Stimulated activated CD4-positive, alpha-beta T cell treated with anti-CD3 and anti-CD28 coated beads, Interleukin-4, amount 100 ng/mL, for 4 hours (primary cell): Measurements from ENCODE around the gene SMC4.

ENCODE experiments used
- DNase-seq, 2 experiments: peaks; one replicate each; pipeline ENCODE4 v3.0.0-alpha.2; 2020

The SMC4 gene

DNA sequence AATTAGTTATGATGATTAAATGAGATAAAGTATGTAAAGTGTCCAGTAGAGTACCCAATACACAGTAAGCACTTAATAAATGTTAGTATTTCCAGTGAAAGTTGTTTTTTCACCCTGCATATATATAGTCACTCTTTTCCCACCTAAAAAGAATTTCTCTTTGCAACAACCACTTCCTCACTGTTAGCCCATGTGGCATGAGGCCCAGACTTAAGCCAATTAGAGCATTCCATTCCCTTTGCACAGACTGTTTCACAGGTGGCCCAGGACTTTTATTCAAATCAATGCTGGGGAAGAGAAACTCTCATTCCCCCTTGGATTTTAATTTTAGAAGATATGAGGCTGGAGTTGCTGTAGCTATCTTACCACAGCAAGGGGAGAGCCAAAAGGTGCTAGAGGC, 4.2 kb upstream of the SMC4 start:
- DNase-seq = no peak

DNA sequence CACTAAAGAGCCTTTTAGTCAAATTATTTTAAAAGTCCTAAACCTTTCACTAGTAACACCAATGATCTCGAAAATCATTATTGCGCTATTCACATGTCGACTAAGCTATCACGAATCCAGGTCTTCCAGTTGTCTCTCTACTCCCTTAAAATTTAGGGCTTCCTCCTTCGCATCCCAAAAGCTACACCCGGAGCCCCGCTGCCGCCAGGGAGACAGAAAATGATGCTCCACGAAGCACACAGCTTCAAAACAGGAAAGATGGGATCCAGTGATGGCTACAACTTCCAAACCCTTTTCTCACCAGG, 678 bp upstream of the SMC4 start:
- no peak for DNase-seq

DNA sequence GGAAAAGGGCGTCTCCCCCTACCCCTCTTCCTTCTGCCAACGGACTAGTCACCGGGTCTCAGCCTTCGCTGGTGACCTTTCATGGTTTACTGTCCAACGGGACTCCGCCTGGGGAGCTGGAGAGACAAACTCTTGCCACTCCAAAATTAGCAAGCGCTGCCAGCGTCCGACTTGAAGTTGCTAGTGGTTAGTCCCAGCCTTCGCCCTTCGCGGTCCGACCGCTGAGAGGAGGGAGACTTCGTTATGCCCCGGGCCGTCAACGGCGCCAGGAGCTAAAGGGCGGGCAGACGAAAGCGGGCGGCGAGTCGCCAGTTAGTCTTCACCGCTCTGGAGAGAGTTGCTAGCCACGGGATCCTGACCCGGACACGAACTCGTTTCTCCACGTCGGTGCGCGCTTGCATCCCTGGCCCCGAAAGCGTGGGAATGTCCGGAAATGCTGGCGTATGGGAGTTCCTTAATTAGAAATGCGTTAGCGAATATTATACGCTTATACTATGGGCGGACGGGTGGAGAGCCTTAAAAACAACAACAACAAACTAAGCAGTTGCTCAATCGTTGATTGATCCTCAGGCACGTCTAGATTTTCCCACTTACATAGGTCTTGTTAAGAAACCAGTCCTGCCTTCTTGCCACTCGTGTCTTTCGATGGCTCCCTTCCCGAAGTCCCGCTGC, 716 bp downstream of the SMC4 start:
- DNase-seq = peak; percentile 6 to 21

DNA sequence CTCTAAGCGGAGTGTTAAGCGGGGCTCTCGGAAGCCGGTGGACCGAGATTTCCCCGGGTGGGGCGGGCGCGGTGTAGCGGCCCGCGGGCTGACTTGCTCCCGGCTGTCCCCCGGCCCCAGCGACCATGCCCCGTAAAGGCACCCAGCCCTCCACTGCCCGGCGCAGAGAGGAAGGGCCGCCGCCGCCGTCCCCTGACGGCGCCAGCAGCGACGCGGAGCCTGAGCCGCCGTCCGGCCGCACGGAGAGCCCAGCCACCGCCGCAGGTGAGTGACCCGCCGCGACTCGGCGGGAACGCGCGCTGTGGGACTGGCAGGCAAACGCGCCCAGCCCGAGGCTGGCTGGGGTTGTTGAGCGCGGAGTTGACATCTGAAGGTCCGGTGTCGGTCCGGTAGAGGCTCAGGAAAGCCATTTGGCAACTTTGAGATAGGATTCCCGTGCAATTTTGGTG, 1.3 kb downstream of the SMC4 start:
- DNase-seq = peak in 1 of 2 experiments; percentile 17

DNA sequence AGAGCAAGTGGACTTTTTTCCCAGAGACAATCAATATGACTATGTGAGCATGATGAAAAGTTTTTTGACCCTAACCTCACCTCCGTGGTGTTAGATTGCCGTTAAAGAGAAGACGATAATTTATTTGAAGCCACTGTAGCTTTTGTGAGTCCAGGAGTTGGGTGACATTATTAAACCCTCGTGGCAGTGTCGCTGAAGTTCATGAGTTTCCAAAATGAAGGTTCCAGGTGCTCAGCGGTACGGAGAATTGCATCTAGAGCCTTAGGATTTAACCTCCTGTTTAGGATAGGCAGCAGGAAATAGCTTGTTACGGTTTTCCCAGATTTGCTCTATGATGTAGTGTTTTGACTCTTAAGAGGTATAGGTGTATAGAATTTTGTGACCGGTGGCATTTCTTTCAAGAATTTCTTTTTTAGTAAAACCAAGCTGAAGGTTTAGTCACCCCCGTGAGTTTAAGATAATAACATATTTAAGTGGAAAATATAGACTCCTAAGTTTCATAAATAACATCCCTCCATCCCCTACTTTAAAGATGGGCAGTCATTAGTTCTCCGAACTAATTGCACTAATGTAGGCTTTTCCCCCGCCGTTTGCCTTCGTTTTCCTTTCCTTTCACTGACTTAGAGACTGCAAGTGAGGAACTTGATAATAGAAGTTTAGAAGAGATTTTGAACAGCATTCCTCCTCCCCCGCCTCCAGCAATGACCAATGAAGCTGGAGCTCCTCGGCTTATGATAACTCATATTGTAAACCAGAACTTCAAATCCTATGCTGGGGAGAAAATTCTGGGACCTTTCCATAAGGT, 2.0 kb downstream of the SMC4 start:
- no peak for DNase-seq

DNA sequence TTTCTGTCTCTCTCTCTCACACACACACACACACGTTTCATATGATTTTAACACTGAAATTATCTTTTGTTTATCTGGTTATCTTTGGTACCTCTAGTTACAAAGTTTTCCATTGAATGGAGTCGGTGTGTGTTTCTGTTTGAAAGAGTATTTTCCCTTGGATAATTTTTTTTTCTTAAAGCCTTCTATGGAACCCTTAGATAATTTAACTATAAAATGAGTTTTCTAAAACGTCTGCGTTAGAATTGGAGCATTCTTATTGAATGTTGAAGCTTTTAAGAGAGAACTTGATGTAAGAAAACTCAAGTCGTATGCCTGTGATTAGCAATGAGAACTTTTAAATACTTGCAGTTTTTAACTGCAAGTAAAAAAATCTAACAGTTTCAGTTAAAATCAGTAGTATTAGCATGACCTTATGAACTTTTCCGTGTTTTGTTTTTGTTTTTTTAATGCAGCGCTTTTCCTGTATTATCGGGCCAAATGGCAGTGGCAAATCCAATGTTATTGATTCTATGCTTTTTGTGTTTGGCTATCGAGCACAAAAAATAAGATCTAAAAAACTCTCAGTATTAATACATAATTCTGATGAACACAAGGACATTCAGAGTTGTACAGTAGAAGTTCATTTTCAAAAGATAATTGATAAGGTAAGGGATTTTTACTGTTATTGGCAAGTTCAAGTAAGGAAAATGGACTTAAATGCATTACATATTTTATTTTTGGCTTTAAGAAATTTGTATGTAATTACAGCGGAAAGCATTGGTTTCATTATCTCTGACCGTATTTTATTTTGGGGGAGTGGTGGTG, 3.0 kb downstream of the SMC4 start:
- DNase-seq = no peak

DNA sequence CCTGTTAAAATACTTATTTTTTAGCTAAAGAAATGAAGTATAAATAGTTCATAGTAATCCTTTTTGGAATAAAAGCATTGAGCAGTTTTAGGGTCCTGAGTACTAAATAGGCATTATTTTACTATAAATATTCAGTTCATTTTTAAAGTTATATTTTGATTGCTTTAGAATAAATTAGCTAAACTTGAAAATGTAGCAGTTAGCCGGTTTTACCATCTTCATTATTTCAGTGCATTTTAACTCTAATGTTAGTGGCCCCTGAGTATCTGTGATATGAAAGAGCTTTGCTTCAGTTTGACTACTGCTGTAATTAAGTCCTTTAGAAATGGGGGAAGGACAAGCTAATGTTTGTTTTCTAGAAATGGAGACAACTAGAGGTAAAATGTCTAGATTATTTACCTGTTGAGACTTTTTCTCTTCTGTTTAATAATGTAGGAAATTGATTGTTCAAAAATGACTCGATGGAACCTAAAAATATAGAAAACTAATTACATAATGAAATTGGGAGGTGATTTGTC, 3.6 kb downstream of the SMC4 start:
- no peak for DNase-seq

DNA sequence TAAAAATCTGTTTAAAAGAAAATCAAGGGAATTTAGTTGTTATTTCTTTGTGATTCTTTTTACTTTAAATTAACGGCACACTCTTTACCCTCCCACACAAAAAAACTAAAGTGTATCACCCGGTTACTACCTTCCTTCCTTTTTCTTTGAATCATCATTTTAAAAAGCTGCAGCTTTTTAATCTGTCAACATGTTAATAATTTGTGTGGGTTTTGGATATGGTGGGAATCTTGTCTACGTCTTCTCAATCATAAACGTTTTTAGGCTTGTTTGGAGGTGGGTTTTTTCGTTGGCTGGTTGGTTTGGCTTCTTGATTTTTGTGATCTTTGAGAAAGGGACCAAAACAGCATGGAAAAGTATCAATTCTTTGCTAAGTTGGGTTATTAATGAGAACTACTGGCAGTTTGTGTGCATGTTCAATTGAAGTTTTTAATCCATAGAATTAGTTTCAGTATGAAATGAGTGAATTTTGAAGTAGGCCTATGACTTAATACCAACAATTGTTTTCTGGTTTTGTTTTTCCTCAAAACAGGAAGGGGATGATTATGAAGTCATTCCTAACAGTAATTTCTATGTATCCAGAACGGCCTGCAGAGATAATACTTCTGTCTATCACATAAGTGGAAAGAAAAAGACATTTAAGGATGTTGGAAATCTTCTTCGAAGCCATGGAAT, 4.5 kb downstream of the SMC4 start:
- no peak for DNase-seq

DNA sequence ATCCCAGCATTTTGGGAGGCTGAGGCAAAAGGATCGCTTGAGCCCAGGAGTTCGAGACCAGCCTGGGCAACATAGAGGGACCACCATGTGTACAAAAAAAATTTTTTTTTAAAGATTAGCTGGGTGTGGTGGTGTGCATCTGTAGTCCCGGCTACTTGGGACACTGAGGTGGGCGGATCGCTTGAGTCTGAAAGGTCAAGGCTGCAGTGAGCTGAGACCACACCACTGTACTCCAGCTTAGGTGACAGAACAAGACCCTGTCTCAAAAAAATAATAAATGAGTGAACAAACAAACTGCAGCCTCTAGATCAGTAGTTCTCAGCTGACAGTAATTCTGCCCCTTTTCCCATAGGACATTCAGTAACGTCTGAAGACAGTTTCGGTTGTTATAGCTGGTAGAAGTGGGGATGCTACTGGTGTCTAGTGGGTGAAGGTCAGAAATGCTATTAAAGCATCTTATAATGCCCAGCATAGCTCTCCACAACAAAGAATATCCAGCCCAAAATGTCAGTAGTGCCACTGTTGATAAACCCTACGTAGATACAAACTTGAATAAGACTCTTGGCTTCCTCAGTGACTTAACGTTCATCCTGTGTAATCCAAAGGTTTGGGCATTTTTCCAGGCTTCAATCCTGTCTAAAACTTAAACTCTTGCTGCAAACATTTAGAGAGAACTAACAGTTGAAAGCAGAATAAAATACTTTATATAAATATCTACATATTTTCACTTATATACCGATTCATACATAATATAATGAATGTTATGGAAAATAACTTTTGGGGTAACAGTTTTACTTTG, 10.6 kb downstream of the SMC4 start:
- DNase-seq = no peak

DNA sequence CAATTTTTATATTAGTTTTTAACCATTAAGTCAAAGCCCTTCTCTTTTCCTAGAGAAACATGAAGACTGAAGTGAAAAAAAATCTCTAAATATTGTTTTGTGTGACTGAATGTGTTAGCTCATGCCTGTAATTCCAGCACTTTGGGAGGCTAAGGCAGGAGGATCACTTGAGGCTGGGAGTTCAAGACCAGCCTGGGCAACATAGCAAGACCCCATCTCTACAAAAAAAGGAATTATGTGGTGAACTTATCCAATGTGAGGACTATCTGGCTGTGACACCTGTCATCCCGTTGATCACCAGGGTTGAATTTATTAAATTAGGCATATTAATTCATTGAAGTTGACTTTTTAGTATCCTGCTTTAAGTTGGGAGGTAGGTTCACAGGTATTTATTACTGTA, 13.0 kb downstream of the SMC4 start:
- DNase-seq = no peak

DNA sequence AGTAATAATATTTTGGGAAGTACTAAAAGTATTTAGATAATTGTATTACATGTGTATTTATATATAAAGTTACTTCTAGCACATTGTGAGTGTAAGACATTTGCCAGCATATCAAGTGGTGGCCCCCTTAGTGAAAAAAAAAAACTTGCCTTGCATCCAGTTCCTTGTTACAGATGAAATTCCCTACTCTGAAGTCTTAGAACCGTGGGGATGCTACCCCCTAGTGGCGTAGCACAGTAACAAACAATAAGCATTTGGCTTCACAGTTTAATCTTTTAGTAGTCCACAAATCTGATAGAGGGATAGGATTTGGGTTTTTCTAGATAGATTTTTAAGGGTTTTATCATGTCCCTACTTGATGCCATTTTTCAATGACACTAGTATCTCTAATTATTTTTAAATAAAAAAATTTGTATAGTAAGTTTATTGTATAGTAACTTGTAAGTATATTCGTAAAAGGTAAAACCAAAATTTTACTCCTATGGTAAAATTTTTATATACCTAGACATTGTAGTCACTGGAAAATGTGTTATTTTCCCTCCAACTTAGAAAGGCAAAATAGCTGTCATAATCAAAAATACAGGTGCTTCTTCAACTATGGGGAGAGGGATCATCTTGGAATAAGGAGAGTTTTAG, 14.3 kb downstream of the SMC4 start:
- peak; percentile 51 to 59 for DNase-seq

DNA sequence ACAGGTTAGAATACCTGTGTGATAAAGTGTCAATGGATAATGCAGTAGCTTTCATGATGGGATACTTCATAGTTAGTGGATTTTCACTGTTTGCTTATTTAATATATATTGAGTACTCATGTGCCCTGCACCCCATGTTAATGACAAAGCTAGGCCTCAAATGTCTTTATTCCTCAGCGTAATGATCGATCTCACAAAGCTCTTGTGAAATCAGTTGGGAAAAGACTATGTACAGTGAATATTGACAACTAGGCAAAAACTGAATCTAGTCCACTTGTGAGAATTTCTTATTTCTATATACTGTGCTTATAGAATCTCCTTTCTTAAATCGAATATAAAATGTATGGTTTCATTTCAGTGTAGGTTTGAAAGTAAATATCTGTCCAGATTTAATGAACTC, 17.9 kb downstream of the SMC4 start:
- no peak for DNase-seq

DNA sequence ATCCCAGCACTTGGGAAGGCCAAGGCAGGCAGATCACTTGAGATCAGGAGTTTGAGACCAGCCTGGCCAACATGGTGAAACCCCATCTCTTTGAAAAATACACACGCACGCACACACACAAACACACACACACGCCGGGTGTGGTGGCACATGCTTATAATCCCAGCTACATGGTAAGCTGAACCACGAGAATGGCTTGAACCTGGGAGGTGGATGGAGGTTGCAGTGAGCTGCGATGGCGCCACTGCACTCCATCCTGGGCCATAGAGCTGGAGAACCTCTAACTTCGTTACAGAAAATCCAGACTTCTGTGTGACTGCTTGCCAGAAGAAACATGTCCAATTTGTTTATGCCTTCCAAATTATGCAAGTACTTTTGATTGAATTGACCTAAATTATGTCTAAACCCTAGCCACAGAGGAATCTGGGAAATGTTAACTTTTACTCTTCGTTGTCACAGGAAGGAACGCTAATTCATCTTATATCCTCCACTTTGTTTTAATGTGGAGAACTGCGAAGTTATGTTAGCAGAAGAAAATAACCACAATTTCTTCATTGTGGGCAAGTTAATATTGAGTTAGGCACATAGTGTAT, 28.5 kb downstream of the SMC4 start:
- DNase-seq = no peak

DNA sequence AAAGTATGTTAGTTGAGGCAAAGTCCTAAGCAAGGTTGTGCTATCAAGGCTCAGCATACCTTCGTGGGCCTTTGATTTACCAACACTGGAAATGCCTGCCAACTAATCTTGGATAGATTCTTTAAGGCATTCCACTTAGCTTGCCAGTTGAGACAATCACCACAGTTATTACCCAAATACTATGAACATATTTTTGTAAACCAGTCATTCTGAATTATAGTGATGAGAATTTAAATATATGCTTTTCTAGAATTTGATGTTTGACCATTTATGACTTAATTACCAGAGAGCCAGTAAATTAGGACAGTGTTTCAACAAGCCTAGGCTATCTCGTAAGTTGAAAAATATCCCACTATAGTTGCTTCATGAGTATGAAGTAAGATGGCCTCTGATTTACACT, 34.6 kb downstream of the SMC4 start:
- DNase-seq = no peak

DNA sequence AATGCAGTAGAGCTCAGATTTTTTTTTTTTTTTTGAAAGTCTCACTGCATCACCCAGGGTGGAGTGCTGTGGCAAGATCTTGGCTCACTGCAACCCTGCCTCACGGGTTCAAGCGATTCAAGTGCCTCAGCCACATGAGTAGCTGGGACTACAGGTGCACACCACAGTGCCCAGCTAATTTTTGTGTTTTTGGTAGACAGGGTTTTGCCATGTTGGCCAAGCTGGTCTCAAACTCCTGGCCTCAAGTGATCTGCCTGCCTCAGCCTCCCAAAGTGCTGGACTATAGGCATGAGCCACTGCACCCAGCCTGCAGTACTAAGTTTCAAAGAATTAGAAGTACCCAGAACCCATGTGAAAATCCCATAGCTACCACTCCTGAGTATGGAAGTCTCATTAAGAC, 35.6 kb downstream of the SMC4 start:
- DNase-seq = no peak

DNA sequence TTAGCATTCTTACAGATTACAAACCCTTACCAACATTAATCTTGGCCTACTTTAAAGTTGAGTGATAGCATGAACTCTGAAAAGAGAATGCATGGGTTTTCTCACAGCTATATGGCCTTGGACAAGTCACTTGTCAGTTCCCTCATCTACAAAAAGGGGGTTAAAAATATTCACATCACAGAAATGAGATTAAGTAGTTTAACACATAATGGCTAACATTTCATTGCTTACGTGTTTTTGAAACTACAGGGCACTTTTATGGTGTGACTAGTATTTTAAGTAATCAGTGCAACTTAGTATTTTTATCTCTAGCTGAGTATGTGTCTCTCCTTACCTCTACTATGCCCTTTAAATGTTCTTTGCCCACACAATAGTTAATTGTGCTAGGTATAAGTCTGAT, 36.3 kb downstream of the SMC4 start:
- no peak for DNase-seq

DNA sequence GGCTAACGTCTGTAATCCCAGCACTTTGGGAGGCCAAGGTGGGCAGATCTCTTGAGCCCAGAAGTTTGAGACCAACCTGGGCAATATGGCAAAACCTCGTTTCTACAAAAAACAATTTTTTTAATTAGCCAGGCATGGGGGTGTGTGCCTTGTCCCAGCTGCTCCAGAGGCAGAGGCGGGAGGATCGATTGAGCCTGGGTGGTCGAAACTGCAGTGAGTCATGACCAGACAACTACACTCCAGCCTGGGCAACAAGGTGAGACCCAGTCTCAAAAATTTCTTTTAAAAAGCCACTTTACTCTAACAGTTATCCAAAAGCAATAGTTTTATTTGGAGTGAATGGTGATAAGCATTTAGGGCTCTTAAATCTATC, 37.6 kb downstream of the SMC4 start:
- no peak for DNase-seq

DNA sequence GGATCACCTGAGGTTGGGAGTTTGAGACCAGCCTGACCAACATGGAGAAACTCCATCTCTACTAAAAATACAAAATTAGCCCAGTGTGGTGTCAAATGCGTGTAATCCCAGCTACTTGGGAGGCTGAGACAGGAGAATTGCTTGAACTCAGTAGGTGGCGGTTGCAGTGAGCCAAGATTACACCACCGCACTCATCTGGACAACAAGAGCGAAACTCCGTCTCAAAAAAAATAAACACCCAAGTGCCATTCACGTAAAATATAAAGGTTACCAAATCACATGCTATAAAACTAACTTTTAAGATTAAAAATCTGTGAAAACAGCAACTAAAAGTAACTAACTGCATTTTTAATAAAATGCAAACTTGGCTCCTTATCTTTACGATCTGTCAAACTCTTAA, 41.2 kb downstream of the SMC4 start:
- DNase-seq = no peak

DNA sequence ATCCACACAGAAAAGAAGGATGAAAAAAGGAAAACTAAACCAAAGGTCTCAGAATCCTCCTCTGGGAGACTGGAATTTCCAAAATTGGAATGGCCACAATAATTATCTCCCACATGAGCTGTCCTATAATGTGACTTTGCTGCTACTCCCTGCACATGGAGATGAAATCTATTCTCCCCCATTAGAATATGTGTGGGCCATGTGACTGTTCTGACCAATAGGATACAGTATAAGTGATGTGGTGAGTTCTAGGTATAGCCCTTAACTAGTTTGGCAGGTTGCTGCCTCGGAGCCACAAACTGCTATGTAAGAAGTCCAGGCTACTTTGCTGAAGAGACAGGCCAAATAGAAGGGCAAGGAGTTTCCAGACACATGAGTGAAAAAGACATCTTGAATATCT, 45.0 kb downstream of the SMC4 start:
- DNase-seq = no peak

DNA sequence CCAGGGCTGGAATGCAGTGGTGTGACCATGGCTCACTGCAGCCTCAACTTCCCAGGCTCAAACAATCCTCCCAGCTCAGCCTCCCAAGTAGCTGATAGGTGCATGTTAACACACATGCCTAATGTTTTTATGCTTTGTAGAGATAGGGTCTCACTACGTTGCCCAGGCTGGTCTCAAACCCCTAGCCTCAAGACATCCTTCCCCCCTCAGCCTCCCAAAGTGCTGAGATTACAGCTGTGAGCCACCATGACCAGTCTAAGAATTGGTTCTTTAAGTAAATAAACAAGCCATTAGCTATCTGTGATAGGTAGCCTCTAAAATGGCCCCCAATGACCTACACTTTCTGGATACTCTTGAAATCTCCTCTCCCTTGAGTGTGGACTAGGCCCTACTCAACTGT, 46.4 kb downstream of the SMC4 start:
- DNase-seq = no peak

DNA sequence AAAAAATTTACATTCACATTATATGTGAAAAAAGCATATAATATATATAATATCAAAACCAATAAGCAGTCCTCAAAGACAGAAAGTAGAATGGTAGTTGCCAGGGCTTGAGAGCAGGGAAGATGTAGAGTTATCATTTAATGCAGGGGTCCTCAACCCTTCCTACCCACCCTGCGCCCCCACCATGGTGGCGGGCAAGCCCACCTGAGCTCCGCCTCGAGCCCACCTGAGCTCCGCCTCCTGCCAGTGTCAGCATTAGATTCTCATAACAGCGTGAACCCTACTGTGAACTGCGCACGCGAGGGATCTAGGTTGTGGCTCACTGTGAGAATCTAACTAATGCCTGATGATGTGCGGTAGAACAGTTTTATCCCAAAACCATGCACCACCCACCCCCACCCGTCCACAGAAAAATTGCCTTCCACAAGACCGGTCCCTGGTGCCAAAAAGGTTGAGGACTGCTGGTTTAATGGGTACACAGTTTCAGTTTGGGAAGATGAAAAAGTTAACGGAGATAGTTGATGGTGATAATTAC, 47.1 kb downstream of the SMC4 start:
- DNase-seq = no peak
